GM23248 (cell line): ENCODE measurements around the gene TTI1.

Experiments used
- EZH2 ChIP-seq: fragments of 200-600 bp; sonication (generic); IDR thresholded peaks from 2 replicates; pipeline ENCODE4 v1.6.1; 2018; ENCODE audit warnings: antibody characterized with exemption, mild to moderate bottlenecking; ENCODE audit not compliant: insufficient read depth, poor library complexity, severe bottlenecking
- EZH2phosphoT487 ChIP-seq: fragments of 200-600 bp; sonication (generic); IDR thresholded peaks from 2 replicates; pipeline ENCODE4 v1.6.1; 2018; ENCODE audit warnings: antibody characterized with exemption, moderate library complexity, mild to moderate bottlenecking, low read depth; ENCODE audit not compliant: insufficient read depth

DNA sequence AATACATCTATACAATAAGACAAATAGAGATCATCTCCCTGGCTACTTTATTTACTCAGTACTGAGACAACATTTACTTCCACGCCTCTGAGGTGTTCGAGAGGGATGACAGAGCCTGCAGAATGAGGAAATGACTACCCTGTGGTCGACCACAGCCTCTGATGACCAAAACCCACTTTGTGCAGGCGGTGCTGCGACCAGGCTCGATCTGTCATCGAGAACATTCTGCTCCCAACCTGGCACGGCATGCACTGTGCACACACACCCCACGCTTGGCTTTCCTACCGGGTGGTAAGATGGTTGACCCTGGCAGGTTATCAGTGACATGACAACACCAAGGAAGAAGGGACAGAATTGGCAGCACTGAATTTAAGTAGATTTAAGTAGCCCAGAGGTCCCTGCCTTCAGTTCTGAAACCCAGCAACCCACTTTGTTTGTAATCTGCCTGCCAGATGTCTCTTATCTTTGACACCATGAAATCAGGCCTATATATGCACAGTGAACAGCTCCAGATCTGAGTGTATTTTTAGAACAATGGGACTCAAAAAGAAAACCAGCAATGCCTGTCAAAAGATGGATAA, 42.6 kb downstream of the TTI1 start:
- TF ChIP-seq EZH2 (no peak), EZH2phosphoT487 (peak; percentile 91)
